Upper lobe of left lung (tissue), 6 donors: ENCODE data around the gene OXCT1. TPM values are rescaled to one million over a fixed set of nuclear protein-coding genes. Genes with fewer than 3 reads are reported as not detected.
"Not testable (repeated sequence)": the region's sequence is repeated elsewhere in the genome, so short reads cannot be mapped to it uniquely, and the experiment has no call there.

Source experiments
- ATAC-seq, 2 donors: fragments of 200-7000 bp; cut with Tn5 transposase; one replicate each; pipeline ENCODE4 v1.9.1; 2022; ENCODE audit warnings: mild to moderate bottlenecking in 2 of 2, moderate library complexity in 2 of 2; ENCODE audit not compliant: low FRiP score in 2 of 2
- DNase-seq, 2 donors: peaks; one replicate each; pipeline ENCODE4 v3.0.0-alpha.2; 2019 to 2020
- H3K27ac ChIP-seq, 4 donors: fragments of 200-600 bp; sonication (generic); one replicate each; pipeline ENCODE4 v1.5.1; 2016 to 2019
- H3K27me3 ChIP-seq, 4 donors: fragments of 200-600 bp; sonication (generic); one replicate each; pipeline ENCODE4 v1.5.1; 2017 to 2019
- H3K36me3 ChIP-seq, 4 donors: fragments of 200-600 bp; sonication (generic); one replicate each; pipeline ENCODE4 v1.5.1; 2016 to 2019
- H3K4me1 ChIP-seq, 4 donors: fragments of 200-600 bp; sonication (generic); one replicate each; pipeline ENCODE4 v1.5.1; 2018 to 2019
- H3K4me3 ChIP-seq, 4 donors: fragments of 200-600 bp; sonication (generic); one replicate each; pipeline ENCODE4 v1.5.1; 2017 to 2019; ENCODE audit warnings: mild to moderate bottlenecking in 2 of 4, moderate library complexity in 1 of 4
- H3K9me3 ChIP-seq, 4 donors: fragments of 200-600 bp; sonication (generic); one replicate each; pipeline ENCODE4 v1.5.1; 2018 to 2019
- EP300 ChIP-seq, 4 donors: sonication (generic); formaldehyde crosslinking; IDR thresholded peaks; one replicate each; pipeline ENCODE4 v1.5.1; 2017; ENCODE audit warnings: antibody characterized with exemption in 4 of 4, control low read depth in 2 of 4
- POLR2A ChIP-seq, 4 donors: fragments of 450-650 bp; IDR thresholded peaks; one replicate each; pipeline ENCODE4 v1.5.1; 2016 to 2017; ENCODE audit warnings: antibody characterized with exemption in 4 of 4, mild to moderate bottlenecking in 2 of 4
- POLR2AphosphoS5 ChIP-seq, 2 donors: sonication (generic); formaldehyde crosslinking; IDR thresholded peaks; one replicate each; pipeline ENCODE4 v1.5.1; 2017; ENCODE audit warnings: antibody characterized with exemption in 2 of 2
- WGBS, 2 donors: methylation state at CpG; one replicate each; pipeline ENCODE4 v1.1.5; 2017 to 2018; 5-methylcytosine and 5-hydroxymethylcytosine counted together
- total RNA-seq, 6 donors: library from RNA; depleted of rRNA in 4 of 6; stranded (reverse); fragments of >200 nt in 4 of 6; gene quantifications; one replicate each; pipeline versions ENCODE4 v1.1.0 to v1.2.1, GENCODE V29; 2016 to 2021
- TF ChIP-seq, protein P1 (sequence below), 6 experiments: fragments of 450-650 bp in 4 of 6; fragments of 200-600 bp in 2 of 6; sonication (generic) in 2 of 6; IDR thresholded peaks; one replicate each; pipeline ENCODE4 v1.5.1; 2016 to 2019; ENCODE audit warnings: antibody characterized with exemption in 6 of 6
- donor health status: DM: no; HTN: no; CAD: no; lungs with moderate emphysema.
- donor health status: DM: no; HTN: yes; CAD: no; lungs with severe emphysema.

Gene OXCT1
- total RNA-seq, 6 donors from 2014 or later: 6.4 to 16.3 (median 12.1) TPM

DNA sequence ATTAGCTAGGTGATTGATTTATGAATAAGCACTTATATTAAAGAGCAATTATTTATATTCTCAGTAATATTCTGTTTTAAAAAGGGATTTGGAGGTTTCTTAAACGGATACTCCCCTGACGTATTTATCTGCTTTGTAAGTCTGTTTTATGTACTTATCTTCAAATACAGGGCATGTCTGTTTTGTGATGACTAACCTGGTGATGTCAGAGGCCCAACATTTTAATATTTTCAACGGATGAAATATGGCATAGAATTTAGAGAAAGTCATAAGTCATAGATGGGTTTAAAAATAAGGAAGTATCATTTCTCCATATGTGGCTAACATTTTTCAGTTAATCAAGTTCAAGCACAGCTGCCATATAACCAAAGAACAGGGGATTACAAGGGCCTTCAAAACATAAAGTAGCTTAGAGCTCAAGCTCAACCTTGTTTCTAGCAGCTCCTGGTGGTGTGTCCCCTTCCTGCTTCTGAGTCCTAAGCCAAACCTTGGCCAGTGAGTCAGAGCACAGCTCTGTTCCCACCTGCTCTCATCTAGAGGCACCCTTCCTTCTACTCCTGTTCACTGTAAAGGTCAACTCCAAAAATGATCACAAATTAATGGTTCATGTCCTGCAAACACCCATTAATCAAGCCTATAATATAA, 131.4 kb downstream of the OXCT1 start:
- Histone ChIP-seq H3K36me3 (peaks cover 3 to 12% (median 5%) of the 10 kb centered on the region in 4 donors), H3K4me1 (no peaks in the 10 kb centered on the region), H3K9me3 (no peaks in the 10 kb centered on the region), H3K4me3 (no peak overlapping the region), H3K27me3 (no peaks in the 10 kb centered on the region), H3K27ac (no peak overlapping the region)
- ATAC-seq: no peak
- WGBS, 2 donors: 91 to 92% methylated on average over 3 of the region's 3 CpGs
- TF ChIP-seq, protein P1, sequence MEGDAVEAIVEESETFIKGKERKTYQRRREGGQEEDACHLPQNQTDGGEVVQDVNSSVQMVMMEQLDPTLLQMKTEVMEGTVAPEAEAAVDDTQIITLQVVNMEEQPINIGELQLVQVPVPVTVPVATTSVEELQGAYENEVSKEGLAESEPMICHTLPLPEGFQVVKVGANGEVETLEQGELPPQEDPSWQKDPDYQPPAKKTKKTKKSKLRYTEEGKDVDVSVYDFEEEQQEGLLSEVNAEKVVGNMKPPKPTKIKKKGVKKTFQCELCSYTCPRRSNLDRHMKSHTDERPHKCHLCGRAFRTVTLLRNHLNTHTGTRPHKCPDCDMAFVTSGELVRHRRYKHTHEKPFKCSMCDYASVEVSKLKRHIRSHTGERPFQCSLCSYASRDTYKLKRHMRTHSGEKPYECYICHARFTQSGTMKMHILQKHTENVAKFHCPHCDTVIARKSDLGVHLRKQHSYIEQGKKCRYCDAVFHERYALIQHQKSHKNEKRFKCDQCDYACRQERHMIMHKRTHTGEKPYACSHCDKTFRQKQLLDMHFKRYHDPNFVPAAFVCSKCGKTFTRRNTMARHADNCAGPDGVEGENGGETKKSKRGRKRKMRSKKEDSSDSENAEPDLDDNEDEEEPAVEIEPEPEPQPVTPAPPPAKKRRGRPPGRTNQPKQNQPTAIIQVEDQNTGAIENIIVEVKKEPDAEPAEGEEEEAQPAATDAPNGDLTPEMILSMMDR (IDR thresholded peaks at IDR 0.05): no peak
- TF ChIP-seq EP300 (IDR thresholded peaks at IDR 0.05) (no peak), POLR2A (IDR thresholded peaks at IDR 0.05) (no peak), POLR2AphosphoS5 (IDR thresholded peaks at IDR 0.05) (no peak)
- no peak for DNase-seq

DNA sequence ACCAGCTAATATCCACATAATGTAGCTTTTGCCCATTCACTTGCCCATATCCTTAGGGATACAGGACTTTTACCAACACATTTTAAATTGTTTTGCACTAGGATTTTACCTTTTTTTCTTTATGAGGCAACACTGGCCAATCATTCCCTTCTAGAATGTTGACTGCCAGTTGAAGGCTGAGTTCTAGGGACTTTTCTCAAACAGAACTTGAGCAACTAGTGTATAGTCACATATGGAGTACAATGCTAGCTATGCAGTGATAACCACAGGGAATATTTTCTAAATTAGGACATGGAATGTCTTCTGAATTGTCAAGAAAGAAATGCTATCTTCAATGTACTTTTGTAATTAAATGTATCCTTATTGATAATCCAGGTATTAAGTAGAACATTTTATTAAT, 133.6 kb downstream of the OXCT1 start:
- DNase-seq (no peak), ATAC-seq (no peak)
- H3K4me1 ChIP-seq: no peaks in the 10 kb centered on the region
- no peak overlapping the region for H3K4me3 ChIP-seq
- no peak overlapping the region for H3K27ac ChIP-seq
- TF ChIP-seq POLR2AphosphoS5 (IDR thresholded peaks at IDR 0.05) (no peak), EP300 (IDR thresholded peaks at IDR 0.05) (no peak), POLR2A (IDR thresholded peaks at IDR 0.05) (no peak)
- TF ChIP-seq, protein P1 (IDR thresholded peaks at IDR 0.05): no peak
- H3K9me3 ChIP-seq: no peaks in the 10 kb centered on the region
- H3K27me3 ChIP-seq: no peaks in the 10 kb centered on the region
- peaks cover 3 to 12% (median 5%) of the 10 kb centered on the region in 4 donors for H3K36me3 ChIP-seq

DNA sequence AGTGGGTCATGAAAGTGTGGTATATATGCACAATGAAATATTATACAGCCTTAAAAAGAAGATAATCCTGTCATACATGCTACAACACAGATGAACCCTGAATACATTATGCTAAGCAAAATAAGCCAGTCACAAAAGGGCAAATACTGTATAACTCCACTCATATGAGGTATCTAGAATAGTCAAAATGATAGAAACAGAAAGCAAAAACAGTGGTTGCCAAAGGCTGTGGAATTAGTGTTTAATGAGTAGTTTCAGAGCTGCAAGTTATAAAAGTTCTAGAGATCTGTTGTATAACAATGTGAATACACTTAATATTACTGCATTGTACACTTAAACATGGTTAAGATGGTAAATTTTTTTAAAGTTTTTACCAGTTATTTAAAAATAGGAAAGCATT, 135.0 kb downstream of the OXCT1 start:
- no peak for ATAC-seq
- Histone ChIP-seq H3K27ac (no peak overlapping the region), H3K9me3 (no peaks in the 10 kb centered on the region), H3K4me3 (no peak overlapping the region), H3K4me1 (no peaks in the 10 kb centered on the region), H3K27me3 (no peaks in the 10 kb centered on the region), H3K36me3 (peaks cover 3 to 12% (median 5%) of the 10 kb centered on the region in 4 donors)
- TF ChIP-seq POLR2A (IDR thresholded peaks at IDR 0.05): no peak
- TF ChIP-seq, protein P1 (IDR thresholded peaks at IDR 0.05): no peak
- no peak for TF ChIP-seq EP300 (IDR thresholded peaks at IDR 0.05)
- no peak for TF ChIP-seq POLR2AphosphoS5 (IDR thresholded peaks at IDR 0.05)
- DNase-seq: no peak

DNA sequence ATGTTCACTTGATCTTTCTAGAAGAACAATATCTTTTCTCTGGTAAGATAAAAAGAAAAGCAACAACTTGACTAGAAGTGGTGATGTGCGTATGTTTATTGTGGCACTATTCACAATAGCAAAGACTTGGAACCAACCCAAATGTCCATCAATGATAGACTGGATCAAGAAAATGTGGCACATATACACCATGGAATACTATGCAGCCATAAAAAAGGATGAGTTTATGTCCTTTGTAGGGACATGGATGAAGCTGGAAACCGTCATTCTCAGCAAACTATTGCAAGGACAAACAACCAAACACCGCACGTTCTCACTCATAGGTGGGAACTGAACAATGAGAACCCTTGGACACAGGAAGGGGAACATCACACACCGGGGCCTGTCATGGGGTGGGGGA, 140.8 kb downstream of the OXCT1 start:
- H3K36me3 ChIP-seq, H3K4me1 ChIP-seq, H3K9me3 ChIP-seq, H3K27me3 ChIP-seq, H3K27ac ChIP-seq, H3K4me3 ChIP-seq, DNase-seq, ATAC-seq: not testable (repeated sequence)
- whole genome bisulfite sequencing, 2 donors: 94 to 97% methylated on average over 5 of the region's 5 CpGs

DNA sequence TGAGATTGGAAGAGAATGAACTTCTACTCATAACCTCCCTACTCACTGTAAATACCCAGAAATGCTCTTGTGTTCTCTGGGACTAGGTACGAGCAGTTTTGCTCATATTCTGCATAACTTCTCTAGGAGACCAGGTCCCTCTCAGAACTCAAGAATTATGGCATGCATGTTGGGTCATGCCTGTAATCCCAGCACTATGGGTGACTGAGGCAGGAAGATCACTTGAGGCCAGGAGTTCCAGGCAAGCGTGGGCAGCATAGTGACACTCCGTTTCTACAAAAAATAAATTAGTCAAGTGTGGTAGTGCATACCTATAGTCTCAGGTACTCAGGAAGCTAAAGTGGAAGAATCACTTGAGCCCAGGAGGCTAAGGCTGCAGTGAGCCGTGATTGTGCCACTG, 141.9 kb downstream of the OXCT1 start:
- ATAC-seq: no peak
- Histone ChIP-seq H3K9me3 (no peaks in the 10 kb centered on the region), H3K36me3 (no peaks in the 10 kb centered on the region), H3K27me3 (no peaks in the 10 kb centered on the region), H3K27ac (no peak overlapping the region), H3K4me3 (no peak overlapping the region), H3K4me1 (no peaks in the 10 kb centered on the region)
- no peak for TF ChIP-seq POLR2AphosphoS5 (IDR thresholded peaks at IDR 0.05)
- TF ChIP-seq EP300 (IDR thresholded peaks at IDR 0.05): no peak
- TF ChIP-seq, protein P1 (IDR thresholded peaks at IDR 0.05): no peak
- 81 to 89% methylated on average over 4 of the region's 4 CpGs for WGBS, 2 donors
- DNase-seq: no peak
